H9 (cell line): Measurements from ENCODE around the gene HNRNPA3. TPM values are rescaled to one million over a fixed set of nuclear protein-coding genes. Genes with fewer than 3 reads are reported as not detected.

Experiments used
- DNase-seq: peaks from one replicate; pipeline ENCODE4 v3.0.0-alpha.2; 2017
- H2AFZ ChIP-seq: one replicate; pipeline ENCODE4 v1.6.1; 2013; ENCODE audit warnings: mild to moderate bottlenecking, low read length, control low read depth, moderate library complexity
- H2AK5ac ChIP-seq: 2 replicates; pipeline ENCODE4 v1.6.1; 2013; ENCODE audit warnings: low read length, control low read depth, mixed read lengths; ENCODE audit not compliant: insufficient read length
- H2BK120ac ChIP-seq: one replicate; pipeline ENCODE4 v1.6.1; 2013; ENCODE audit warnings: low read depth, mild to moderate bottlenecking, low read length, control low read depth, inconsistent platforms; ENCODE audit not compliant: poor library complexity, severe bottlenecking
- H2BK12ac ChIP-seq: 2 replicates; pipeline ENCODE4 v1.6.1; 2013; ENCODE audit warnings: low read length, control low read depth, mixed read lengths, low read depth; ENCODE audit not compliant: insufficient read length
- H2BK15ac ChIP-seq: 2 replicates; pipeline ENCODE4 v1.6.1; 2013; ENCODE audit warnings: low read depth, low read length, control low read depth
- H2BK20ac ChIP-seq: one replicate; pipeline ENCODE4 v1.6.1; 2013; ENCODE audit warnings: low read depth, mild to moderate bottlenecking, low read length, control low read depth, inconsistent platforms; ENCODE audit not compliant: poor library complexity, severe bottlenecking
- H2BK5ac ChIP-seq: 2 replicates; pipeline ENCODE4 v1.6.1; 2013; ENCODE audit warnings: low read length, control low read depth, mixed read lengths; ENCODE audit not compliant: insufficient read length
- H3K14ac ChIP-seq: 2 replicates; pipeline ENCODE4 v1.6.1; 2013; ENCODE audit warnings: low read length, control low read depth; ENCODE audit not compliant: insufficient read depth
- H3K18ac ChIP-seq: 2 replicates; pipeline ENCODE4 v1.6.1; 2013; ENCODE audit warnings: low read depth, mild to moderate bottlenecking, mixed read lengths, low read length, control low read depth; ENCODE audit not compliant: insufficient read length
- H3K23ac ChIP-seq: 2 replicates; pipeline ENCODE4 v1.6.1; 2013; ENCODE audit warnings: low read length, control low read depth, mixed read lengths, low read depth; ENCODE audit not compliant: insufficient read length
- H3K23me2 ChIP-seq: 2 replicates; pipeline ENCODE4 v1.6.1; 2013; ENCODE audit warnings: low read depth, mild to moderate bottlenecking, mixed read lengths, low read length, control low read depth; ENCODE audit not compliant: insufficient read length, poor library complexity, severe bottlenecking
- H3K27ac ChIP-seq: 2 replicates; pipeline ENCODE4 v1.5.1; 2013; ENCODE audit warnings: low read length, control low read depth, mixed read lengths, low read depth; ENCODE audit not compliant: insufficient read length
- H3K27me3 ChIP-seq: 2 replicates; pipeline ENCODE4 v1.6.1; 2013; ENCODE audit warnings: low read length, control low read depth, inconsistent platforms; ENCODE audit not compliant: insufficient read depth
- H3K4ac ChIP-seq: 2 replicates; pipeline ENCODE4 v1.6.1; 2013; ENCODE audit warnings: low read depth, mild to moderate bottlenecking, control low read depth, inconsistent platforms, low read length, moderate library complexity
- H3K4me1 ChIP-seq: 2 replicates; pipeline ENCODE4 v1.6.1; 2013; ENCODE audit warnings: low read length, control low read depth, inconsistent platforms; ENCODE audit not compliant: insufficient read depth
- H3K4me2 ChIP-seq: 2 replicates; pipeline ENCODE4 v1.6.1; 2013; ENCODE audit warnings: low read length, control low read depth, mixed read lengths; ENCODE audit not compliant: insufficient read length, insufficient read depth
- H3K56ac ChIP-seq: 2 replicates; pipeline ENCODE4 v1.6.1; 2013; ENCODE audit warnings: low read depth, mild to moderate bottlenecking, mixed read lengths, low read length, control low read depth; ENCODE audit not compliant: insufficient read length
- H3K79me1 ChIP-seq: 2 replicates; pipeline ENCODE4 v1.6.1; 2013; ENCODE audit warnings: low read depth, mild to moderate bottlenecking, moderate library complexity, low read length, control low read depth, inconsistent platforms; ENCODE audit not compliant: insufficient read depth, poor library complexity, severe bottlenecking
- H3K79me2 ChIP-seq: 2 replicates; pipeline ENCODE4 v1.6.1; 2013; ENCODE audit warnings: low read length, control low read depth, inconsistent platforms; ENCODE audit not compliant: insufficient read depth
- H3K9ac ChIP-seq: 2 replicates; pipeline ENCODE4 v1.6.1; 2013; ENCODE audit warnings: low read length, control low read depth, mixed read lengths; ENCODE audit not compliant: insufficient read length; ENCODE audit errors: extremely low read depth
- H3K9me3 ChIP-seq: one replicate; pipeline ENCODE4 v1.6.1; 2013; ENCODE audit warnings: low read depth, low read length, inconsistent platforms; ENCODE audit not compliant: control insufficient read depth
- H3T11ph ChIP-seq: one replicate; pipeline ENCODE4 v1.6.1; 2013; ENCODE audit warnings: mild to moderate bottlenecking, low read length, control low read depth, inconsistent platforms
- H4K20me1 ChIP-seq: one replicate; pipeline ENCODE4 v1.6.1; 2013; ENCODE audit not compliant: control insufficient read depth, insufficient read length, insufficient read depth
- H4K5ac ChIP-seq: 2 replicates; pipeline ENCODE4 v1.6.1; 2013; ENCODE audit warnings: low read depth, mild to moderate bottlenecking, mixed read lengths, low read length, control low read depth; ENCODE audit not compliant: insufficient read length
- H4K8ac ChIP-seq: replicated peaks from 2 replicates; pipeline ENCODE4 v1.6.1; 2013; ENCODE audit warnings: low read length, control low read depth, mixed read lengths, low read depth; ENCODE audit not compliant: insufficient read length
- H4K91ac ChIP-seq: 2 replicates; pipeline ENCODE4 v1.6.1; 2013; ENCODE audit warnings: low read depth, mild to moderate bottlenecking, moderate library complexity, mixed read lengths, low read length, control low read depth; ENCODE audit not compliant: insufficient read length
- H3K27ac Mint-ChIP-seq, 3 experiments: 2 replicates in 2 of 3; 3 replicates in 1 of 3; pipeline ENCODE4 v1.8.0; 2020 to 2021; ENCODE audit warnings: mixed read lengths in 3 of 3, mild to moderate bottlenecking in 1 of 3, moderate library complexity in 1 of 3
- H3K27me3 Mint-ChIP-seq: 2 replicates; pipeline ENCODE4 v1.8.0; 2021; ENCODE audit warnings: low read depth, mild to moderate bottlenecking, moderate library complexity, mixed read lengths
- H3K36me3 Mint-ChIP-seq, 3 experiments: 2 replicates in 2 of 3; 3 replicates in 1 of 3; pipeline ENCODE4 v1.8.0; 2020 to 2021; ENCODE audit warnings: low read depth in 3 of 3, mixed read lengths in 3 of 3; ENCODE audit not compliant: insufficient read depth in 1 of 3
- H3K4me1 Mint-ChIP-seq, 2 experiments: 2 replicates each; pipeline ENCODE4 v1.8.0; 2020; ENCODE audit warnings: mixed read lengths in 2 of 2
- H3K4me3 Mint-ChIP-seq, 2 experiments: 2 replicates in 1 of 2; 3 replicates in 1 of 2; pipeline ENCODE4 v1.8.0; 2020 to 2021; ENCODE audit warnings: mild to moderate bottlenecking in 2 of 2, mixed read lengths in 2 of 2, moderate library complexity in 1 of 2
- H3K9me3 Mint-ChIP-seq, 2 experiments: 2 replicates in 1 of 2; 3 replicates in 1 of 2; pipeline ENCODE4 v1.8.0; 2020; ENCODE audit warnings: mild to moderate bottlenecking in 2 of 2, mixed read lengths in 2 of 2, moderate library complexity in 1 of 2
- CTCF ChIP-seq: fragments of 200-600 bp; sonication (generic); conservative IDR thresholded peaks from 3 replicates; pipeline ENCODE4 v1.8.0; 2021; ENCODE audit warnings: antibody characterized with exemption, mild to moderate bottlenecking
- WGBS: extraction: QIAGEN DNeasy Blood & Tissue Kit; methylation state at CpG from one replicate; pipeline ENCODE4 v1.1.7; 2013; ENCODE audit warnings: missing lambda C conversion rate, low lambda C conversion rate, mixed read lengths; ENCODE audit not compliant: insufficient read length; ENCODE audit errors: extremely low coverage; 5-methylcytosine and 5-hydroxymethylcytosine counted together
- microRNA-seq: library from miRNA; unstranded; fragments of <30 nt; microRNA quantifications from one replicate; pipeline ENCODE4, GENCODE V29; 2020; ENCODE audit warnings: borderline microRNAs expressed
- total RNA-seq: library from RNA; stranded (reverse); gene quantifications from 2 replicates; pipeline ENCODE4 v1.2.1, GENCODE V29; 2021

HNRNPA3 gene
- total RNA-seq, 1 experiment from 2014 or later, result 405 TPM

- H3K9me3 Mint-ChIP-seq, result no peaks in the 10 kb centered on the region
- H3K9me3 ChIP-seq, result no peaks in the 10 kb centered on the region
- no peaks in the 10 kb centered on the region for H3K79me2 ChIP-seq
- no peaks in the 10 kb centered on the region for H3K4me1 ChIP-seq
- H3K27me3 Mint-ChIP-seq, result no peaks in the 10 kb centered on the region
- H3K14ac ChIP-seq, result no peak overlapping the region
- no peak overlapping the region for H4K8ac ChIP-seq
- no peak overlapping the region for H2AFZ ChIP-seq
- H3K36me3 Mint-ChIP-seq, result no peaks in the 10 kb centered on the region
- no peak overlapping the region for H3K18ac ChIP-seq
- H4K5ac ChIP-seq, result no peak overlapping the region
- no CpG with 5 or more reads among the region's 3 CpGs for WGBS
- H2BK20ac ChIP-seq, result no peak overlapping the region
- H3K9ac ChIP-seq, result no peak overlapping the region
- no peak overlapping the region for H2BK120ac ChIP-seq
- no peak overlapping the region for H3K4me3 Mint-ChIP-seq
- H2AK5ac ChIP-seq, result no peak overlapping the region
- peaks cover 17% of the 10 kb centered on the region in 2 experiments for H3K4me1 Mint-ChIP-seq
- H3K4ac ChIP-seq, result no peak overlapping the region
- no peak overlapping the region for H3K56ac ChIP-seq
- H3K27ac ChIP-seq, result no peak overlapping the region
- no peak for DNase-seq
- H3K27me3 ChIP-seq, result no peaks in the 10 kb centered on the region
- peak overlapping the region in 1 of 3 experiments; percentile 81; a peak in 3 of 7 replicates for H3K27ac Mint-ChIP-seq
- H4K20me1 ChIP-seq, result no peaks in the 10 kb centered on the region
- no peak overlapping the region for H3K4me2 ChIP-seq
- TF ChIP-seq CTCF, result no peak
- H4K91ac ChIP-seq, result no peak overlapping the region
- no peak overlapping the region for H2BK5ac ChIP-seq
- H3K23me2 ChIP-seq, result no peaks in the 10 kb centered on the region
- H3K79me1 ChIP-seq, result no peaks in the 10 kb centered on the region
- H3T11ph ChIP-seq, result no peak overlapping the region
- no peak overlapping the region for H2BK15ac ChIP-seq
- H3K23ac ChIP-seq, result no peak overlapping the region
- H2BK12ac ChIP-seq, result no peak overlapping the region
Measured at GRCh38 chr2:177273408-177273807, 60.8 kb downstream of the HNRNPA3 start.

Small RNA genes lying within 50 kb of the gene (microRNA-seq; reads per million reads assigned to microRNA genes)
- gene MIR3128, result not detected

Other genes with a start within 250 kb of the HNRNPA3 start
- 40.6 and 42.5 TPM in 2 replicates for gene NFE2L2, start 51.9 kb downstream of the HNRNPA3 start, total RNA-seq
- 60.1 and 60.9 TPM in 2 replicates for gene AGPS, start 180.0 kb downstream of the HNRNPA3 start, total RNA-seq